VCaP (cell line): ENCODE measurements around the gene INSYN2A.

Experiments used
- H3K27ac ChIP-seq: fragments of 450-650 bp; 2 replicates; pipeline ENCODE4 v1.5.1; 2017
- TF ChIP-seq, protein P1 (sequence below): fragments of 450-650 bp; conservative IDR thresholded peaks from 2 replicates; pipeline ENCODE4 v1.5.1; 2017; ENCODE audit warnings: mild to moderate bottlenecking, moderate library complexity

Gene INSYN2A

GRCh38 chr10:127186813-127187212 lies 9.6 kb downstream of the INSYN2A start:
- H3K27ac ChIP-seq: no peak overlapping the region
- TF ChIP-seq, protein P1, sequence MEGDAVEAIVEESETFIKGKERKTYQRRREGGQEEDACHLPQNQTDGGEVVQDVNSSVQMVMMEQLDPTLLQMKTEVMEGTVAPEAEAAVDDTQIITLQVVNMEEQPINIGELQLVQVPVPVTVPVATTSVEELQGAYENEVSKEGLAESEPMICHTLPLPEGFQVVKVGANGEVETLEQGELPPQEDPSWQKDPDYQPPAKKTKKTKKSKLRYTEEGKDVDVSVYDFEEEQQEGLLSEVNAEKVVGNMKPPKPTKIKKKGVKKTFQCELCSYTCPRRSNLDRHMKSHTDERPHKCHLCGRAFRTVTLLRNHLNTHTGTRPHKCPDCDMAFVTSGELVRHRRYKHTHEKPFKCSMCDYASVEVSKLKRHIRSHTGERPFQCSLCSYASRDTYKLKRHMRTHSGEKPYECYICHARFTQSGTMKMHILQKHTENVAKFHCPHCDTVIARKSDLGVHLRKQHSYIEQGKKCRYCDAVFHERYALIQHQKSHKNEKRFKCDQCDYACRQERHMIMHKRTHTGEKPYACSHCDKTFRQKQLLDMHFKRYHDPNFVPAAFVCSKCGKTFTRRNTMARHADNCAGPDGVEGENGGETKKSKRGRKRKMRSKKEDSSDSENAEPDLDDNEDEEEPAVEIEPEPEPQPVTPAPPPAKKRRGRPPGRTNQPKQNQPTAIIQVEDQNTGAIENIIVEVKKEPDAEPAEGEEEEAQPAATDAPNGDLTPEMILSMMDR: no peak

- TF ChIP-seq, protein P1: no peak
- no peak overlapping the region for H3K27ac ChIP-seq
Measured at GRCh38 chr10:127184582-127184981, 11.8 kb downstream of the INSYN2A start.

- no peak overlapping the region for H3K27ac ChIP-seq
- TF ChIP-seq, protein P1: no peak
Measured at GRCh38 chr10:127182161-127182560, 14.2 kb downstream of the INSYN2A start.

GRCh38 chr10:127179612-127180250 lies 16.7 kb downstream of the INSYN2A start:
- no peak overlapping the region for H3K27ac ChIP-seq
- TF ChIP-seq, protein P1: no peak

- TF ChIP-seq, protein P1: no peak
Measured at GRCh38 chr10:127176649-127177048, 19.7 kb downstream of the INSYN2A start.

DNA sequence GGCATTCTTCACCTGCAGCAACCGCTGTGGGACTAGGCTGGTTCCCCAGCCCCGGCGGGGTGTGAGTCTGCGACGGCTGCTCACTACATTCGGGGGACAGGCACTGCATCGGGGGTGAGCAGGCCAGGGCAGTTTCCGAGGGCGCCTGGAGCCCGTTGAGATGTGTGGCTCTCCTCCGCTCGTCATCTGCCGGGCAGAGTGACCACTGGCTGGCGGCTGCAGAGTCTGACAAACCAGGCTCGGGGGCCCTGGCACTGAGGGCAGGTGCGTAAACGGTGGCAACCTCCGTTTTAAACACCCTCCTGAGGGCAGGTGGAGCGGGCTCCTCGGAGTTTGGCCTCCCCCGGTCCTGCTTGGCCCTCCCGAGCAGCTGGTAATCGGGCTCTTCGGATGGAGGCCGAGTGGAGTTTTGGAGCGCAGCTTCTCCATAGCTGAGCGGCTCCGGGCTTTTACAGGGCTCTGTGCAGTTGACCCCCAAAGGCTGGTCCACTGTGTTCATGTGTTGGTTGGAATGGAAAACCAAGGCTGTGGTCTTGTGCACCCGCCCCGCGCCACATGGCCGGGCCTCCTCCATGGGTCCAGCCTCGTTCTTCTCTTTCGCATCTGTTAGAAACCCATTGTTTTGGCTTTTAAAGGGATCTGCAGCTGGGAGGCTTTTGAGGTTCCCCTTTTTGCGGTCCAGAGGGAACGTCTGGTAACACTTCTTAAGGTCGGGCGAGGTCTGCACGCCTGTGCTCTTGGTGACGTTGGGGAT lies 20.9 kb downstream of the INSYN2A start:
- TF ChIP-seq, protein P1: no peak
- no peak overlapping the region for H3K27ac ChIP-seq

More at GRCh38 chr10:127176649-127177048, 19.7 kb downstream of the INSYN2A start:
- H3K27ac ChIP-seq: no peak overlapping the region

- H3K27ac ChIP-seq: no peak overlapping the region
- TF ChIP-seq, protein P1: no peak
Measured at GRCh38 chr10:127174866-127175265, 21.5 kb downstream of the INSYN2A start.
